Fibroblast of lung (primary cell): ENCODE measurements around the gene IGFBP5.

Experiments used
- EZH2 ChIP-seq: IDR thresholded peaks from 2 replicates; pipeline ENCODE4 v1.5.1; 2012; ENCODE audit warnings: low read length, control low read depth, mild to moderate bottlenecking; ENCODE audit errors: missing control alignments
- TF ChIP-seq, protein P1 (sequence below), 2 donors: IDR thresholded peaks in 1 of 2; conservative IDR thresholded peaks in 1 of 2; 1 replicate in 1 of 2; 2 replicates in 1 of 2; pipeline ENCODE4 v1.5.1; 2011 to 2012; ENCODE audit warnings: low read length in 2 of 2, control low read depth in 1 of 2, inconsistent platforms in 1 of 2, low read depth in 1 of 2, mild to moderate bottlenecking in 1 of 2

DNA sequence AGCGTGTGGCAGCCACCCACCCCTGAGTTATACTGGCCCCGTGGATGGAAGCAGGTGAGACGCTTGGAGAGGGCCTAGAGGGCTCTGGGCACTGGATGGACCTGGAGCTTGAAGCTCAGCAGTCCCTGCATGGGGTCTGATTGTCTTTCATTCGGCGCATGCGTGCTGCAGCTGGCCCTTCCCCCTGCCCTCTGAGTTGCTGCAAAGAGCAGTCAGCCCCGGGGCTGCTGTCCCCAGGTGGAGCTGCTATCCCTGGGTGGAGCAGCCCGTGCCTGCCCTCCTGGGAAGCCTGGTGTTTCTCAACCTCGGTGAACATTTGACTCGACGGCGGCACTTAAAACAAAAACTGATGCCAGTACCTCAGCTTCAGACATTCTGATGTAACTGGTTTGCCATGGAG, 29.6 kb downstream of the IGFBP5 start:
- TF ChIP-seq, protein P1, sequence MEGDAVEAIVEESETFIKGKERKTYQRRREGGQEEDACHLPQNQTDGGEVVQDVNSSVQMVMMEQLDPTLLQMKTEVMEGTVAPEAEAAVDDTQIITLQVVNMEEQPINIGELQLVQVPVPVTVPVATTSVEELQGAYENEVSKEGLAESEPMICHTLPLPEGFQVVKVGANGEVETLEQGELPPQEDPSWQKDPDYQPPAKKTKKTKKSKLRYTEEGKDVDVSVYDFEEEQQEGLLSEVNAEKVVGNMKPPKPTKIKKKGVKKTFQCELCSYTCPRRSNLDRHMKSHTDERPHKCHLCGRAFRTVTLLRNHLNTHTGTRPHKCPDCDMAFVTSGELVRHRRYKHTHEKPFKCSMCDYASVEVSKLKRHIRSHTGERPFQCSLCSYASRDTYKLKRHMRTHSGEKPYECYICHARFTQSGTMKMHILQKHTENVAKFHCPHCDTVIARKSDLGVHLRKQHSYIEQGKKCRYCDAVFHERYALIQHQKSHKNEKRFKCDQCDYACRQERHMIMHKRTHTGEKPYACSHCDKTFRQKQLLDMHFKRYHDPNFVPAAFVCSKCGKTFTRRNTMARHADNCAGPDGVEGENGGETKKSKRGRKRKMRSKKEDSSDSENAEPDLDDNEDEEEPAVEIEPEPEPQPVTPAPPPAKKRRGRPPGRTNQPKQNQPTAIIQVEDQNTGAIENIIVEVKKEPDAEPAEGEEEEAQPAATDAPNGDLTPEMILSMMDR (conservative IDR thresholded peaks at IDR 0.05 in 1 of 2, IDR thresholded peaks at IDR 0.05 in 1 of 2; ENCODE audit: low read depth in 1 of 2, low read length in 2 of 2), result no peak
- TF ChIP-seq EZH2, result no peak
